HPDE6-E6E7 (cell line): ENCODE measurements around the gene GOLGA8A.
"Not testable (repeated sequence)": the region's sequence is repeated elsewhere in the genome, so short reads cannot be mapped to it uniquely, and the experiment has no call there.

Experiments used
- DNase-seq: peaks from one replicate; pipeline ENCODE4 v3.0.0; 2011; ENCODE audit warnings: missing footprints; ENCODE audit errors: extremely low spot score

GOLGA8A gene

DNA sequence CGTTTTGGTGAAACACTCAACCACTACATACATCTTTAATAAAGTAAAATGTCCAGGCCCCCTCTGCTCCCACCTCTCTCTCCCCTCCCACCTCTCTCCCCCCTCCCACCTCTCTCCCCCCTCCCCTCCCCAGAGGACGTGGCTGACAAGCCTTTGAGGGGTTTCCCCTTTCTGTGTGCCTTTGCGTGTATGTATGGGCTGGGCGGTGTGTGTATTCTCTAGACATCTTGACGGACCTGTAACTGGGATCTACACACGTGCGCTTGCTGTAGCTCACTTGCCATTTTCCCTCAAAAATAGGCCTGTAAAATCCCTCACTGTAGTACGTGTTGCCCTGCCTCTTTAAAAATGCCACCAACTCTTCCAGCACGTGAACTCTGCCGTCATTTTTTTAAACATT, 28.6 kb downstream of the GOLGA8A start:
- not testable (repeated sequence) for DNase-seq

DNA sequence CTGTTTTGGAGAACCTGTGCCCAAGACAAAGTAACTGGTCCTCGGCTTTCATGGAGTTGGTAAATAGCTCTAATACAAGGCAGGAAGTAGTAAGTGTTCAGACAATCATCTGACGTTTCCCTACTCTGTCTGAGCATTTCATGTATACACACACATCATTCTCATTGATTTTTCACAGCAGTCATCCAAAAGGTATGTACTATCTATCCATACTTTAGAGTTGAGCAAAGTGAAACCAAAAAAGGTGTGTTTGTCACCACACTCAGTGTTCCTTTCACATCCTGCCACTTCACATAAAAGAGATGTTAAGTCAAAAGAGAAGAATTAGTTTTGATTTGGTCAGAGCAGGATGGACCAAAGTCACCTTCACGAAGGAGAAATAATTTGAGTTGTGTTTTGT, 33.7 kb downstream of the GOLGA8A start:
- DNase-seq, result not testable (repeated sequence)

DNA sequence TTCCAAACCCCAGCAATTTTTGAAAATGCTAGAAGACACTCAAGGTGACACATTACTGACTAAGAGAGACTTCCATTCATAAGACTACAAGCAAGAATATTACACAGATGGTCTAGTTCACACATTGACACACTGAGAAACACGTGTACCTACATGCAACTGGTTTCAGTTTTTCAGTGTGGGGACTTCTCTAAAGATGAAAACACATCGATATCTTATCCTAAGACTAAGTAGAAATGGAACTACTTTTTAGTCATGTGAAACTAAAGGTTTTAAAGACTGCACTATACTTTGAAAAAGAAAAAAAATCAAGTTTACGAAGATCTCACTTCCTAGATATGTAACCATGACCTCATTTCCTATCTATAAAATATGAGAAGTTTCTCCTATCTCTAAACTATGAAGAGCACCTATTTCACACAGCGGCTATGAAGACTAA, 34.4 kb downstream of the GOLGA8A start:
- DNase-seq, result not testable (repeated sequence)

DNA sequence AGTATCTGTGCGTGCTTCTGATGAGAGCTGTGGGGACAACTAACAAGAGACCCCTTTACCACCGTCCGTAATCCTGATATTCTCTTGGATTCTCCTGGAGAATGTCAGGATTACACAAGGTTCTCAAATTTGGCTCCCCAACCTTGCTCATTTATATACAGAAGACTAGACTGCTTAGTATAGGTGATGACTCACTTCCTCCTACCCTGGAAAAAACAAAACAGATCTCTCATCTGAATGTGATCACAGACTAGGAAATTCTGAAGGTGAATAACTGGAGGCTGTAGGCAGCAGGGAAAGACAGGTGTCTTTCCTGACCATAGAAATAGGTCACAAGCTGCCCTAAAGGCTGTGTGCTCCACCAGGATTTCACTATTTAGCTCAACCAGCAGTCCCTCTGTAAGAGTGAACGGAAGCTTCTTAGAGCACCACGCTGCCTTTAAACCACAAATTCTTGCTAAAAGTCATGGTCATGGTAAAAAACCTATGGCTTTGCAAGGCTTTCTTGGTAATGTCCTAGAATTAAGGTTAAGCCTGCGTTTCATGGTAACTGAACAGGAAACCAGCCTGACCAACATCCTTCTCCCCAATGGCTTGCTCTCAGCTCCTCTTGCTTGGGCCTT, 39.9 kb downstream of the GOLGA8A start:
- not testable (repeated sequence) for DNase-seq

DNA sequence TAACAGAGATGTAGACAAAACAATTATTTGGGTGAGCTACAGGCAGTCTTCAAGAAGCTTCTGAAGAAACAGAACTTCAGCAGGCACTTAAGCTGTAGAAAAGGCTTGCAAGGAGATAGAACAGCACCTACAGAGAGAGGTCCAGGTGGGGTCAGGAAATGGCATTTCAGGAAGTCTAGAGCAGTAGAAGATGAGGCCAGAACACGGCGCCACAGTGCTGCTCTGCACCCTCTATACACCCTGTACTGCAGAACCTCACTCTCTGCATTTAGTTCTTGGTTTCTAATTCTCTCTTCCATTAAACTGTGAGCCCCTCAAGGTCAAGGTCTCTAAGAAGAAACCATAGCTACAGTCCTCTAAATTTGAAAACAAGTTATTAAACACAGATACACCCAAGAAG, 44.6 kb downstream of the GOLGA8A start:
- DNase-seq, result not testable (repeated sequence)

DNA sequence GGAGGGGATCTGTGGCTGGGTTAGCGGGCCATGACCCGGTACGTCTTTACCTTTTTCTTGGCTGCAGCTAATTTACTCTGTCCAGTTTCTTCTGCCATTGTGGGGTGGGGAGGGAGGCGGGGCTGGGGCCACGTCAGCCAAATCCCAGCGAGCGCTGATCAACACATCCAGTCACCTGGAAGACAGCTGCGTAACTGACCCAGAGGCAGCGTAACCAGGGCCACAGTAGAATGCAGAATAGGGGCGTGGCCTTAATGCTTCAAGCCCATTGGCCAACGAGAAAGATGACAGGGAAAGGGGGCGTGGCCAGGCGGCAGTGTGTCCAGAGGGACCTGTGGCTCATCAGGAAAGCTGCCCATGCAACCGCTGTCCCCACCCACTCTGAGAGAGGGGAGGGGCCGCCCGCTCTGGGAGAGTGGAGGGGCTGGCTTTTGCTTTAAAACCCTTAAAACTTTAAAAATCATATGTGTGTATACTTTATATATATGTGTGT, 48.0 kb downstream of the GOLGA8A start:
- DNase-seq, result not testable (repeated sequence)
